GM12865 (cell line): ENCODE results near the gene JAGN1.
A peak's percentile ranks its signal among the peaks of the same experiment; 100 is the strongest.

Experiments
- DNase-seq: peaks from one replicate; pipeline ENCODE4 v3.0.0; 2010; ENCODE audit warnings: low read depth
- H3K4me3 ChIP-seq: 2 replicates; pipeline ENCODE4 v1.5.1; 2011; ENCODE audit warnings: mild to moderate bottlenecking, low read depth, low read length, control low read depth
- TF ChIP-seq, protein P1 (sequence below): IDR thresholded peaks from 2 replicates; pipeline ENCODE4 v1.5.1; 2011; ENCODE audit warnings: low read length, control low read depth, low read depth, inconsistent platforms; ENCODE audit not compliant: insufficient read depth; ENCODE audit errors: missing control alignments

Gene JAGN1

DNA sequence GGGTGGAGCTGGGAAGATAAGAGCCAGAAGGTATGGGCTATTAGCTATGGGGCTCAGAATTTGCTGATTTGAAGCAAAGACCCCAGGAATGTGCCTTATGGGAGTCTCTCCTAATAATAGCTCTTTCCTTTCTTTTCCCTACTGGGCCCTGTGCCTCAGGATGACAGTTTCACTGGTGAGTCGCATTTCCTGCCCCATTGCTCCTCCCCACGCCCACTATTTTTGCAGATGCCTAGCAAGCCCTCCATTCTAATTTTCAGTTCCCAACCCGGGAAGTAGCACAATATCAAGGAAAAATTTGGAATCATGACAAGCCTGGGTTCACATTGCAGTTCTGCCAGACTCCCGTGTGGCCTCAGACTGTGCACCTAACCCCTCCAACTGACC, 12.8 kb downstream of the JAGN1 start:
- TF ChIP-seq, protein P1, sequence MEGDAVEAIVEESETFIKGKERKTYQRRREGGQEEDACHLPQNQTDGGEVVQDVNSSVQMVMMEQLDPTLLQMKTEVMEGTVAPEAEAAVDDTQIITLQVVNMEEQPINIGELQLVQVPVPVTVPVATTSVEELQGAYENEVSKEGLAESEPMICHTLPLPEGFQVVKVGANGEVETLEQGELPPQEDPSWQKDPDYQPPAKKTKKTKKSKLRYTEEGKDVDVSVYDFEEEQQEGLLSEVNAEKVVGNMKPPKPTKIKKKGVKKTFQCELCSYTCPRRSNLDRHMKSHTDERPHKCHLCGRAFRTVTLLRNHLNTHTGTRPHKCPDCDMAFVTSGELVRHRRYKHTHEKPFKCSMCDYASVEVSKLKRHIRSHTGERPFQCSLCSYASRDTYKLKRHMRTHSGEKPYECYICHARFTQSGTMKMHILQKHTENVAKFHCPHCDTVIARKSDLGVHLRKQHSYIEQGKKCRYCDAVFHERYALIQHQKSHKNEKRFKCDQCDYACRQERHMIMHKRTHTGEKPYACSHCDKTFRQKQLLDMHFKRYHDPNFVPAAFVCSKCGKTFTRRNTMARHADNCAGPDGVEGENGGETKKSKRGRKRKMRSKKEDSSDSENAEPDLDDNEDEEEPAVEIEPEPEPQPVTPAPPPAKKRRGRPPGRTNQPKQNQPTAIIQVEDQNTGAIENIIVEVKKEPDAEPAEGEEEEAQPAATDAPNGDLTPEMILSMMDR, result no peak
- H3K4me3 ChIP-seq, result no peak overlapping the region
- DNase-seq, result no peak

DNA sequence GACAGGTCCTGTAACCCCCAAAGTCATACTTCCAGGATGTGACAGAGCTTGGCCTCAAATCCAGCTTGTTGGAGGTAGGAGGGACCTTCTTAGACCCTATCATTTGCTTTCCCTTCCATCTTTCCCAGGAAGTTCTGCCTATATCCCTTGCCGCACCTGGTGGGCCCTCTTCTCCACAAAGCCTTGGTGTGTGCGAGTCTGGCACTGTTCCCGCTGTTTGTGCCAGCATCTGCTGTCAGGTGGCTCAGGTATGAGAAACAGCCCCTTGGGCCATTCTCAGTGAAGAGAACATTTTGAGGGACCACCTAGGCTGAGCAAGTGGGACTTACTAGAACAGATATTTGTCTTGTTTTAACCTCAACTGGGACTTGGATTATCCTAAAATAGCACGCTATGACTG, 13.5 kb downstream of the JAGN1 start:
- no peak for DNase-seq
- H3K4me3 ChIP-seq, result no peak overlapping the region
- TF ChIP-seq, protein P1, result no peak

DNA sequence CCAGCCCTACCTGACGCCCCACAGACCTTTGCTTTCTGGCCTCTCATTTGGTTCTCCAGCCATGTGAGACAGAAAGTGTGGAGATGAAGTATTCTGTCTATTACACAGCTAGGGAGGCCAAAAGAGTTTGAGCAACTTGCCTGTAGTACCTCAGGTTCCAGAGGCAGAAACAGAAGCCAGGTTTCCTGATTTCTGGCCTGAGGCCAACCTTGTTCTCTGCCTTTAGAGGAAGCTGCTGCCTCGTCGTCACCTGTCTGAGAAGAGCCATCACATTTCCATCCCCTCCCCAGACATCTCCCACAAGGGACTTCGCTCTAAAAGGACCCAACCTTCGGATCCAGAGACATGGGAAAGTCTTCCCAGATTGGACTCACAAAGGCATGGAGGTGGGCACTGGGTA, 16.1 kb downstream of the JAGN1 start:
- TF ChIP-seq, protein P1, result no peak
- H3K4me3 ChIP-seq, result no peak overlapping the region
- no peak for DNase-seq

DNA sequence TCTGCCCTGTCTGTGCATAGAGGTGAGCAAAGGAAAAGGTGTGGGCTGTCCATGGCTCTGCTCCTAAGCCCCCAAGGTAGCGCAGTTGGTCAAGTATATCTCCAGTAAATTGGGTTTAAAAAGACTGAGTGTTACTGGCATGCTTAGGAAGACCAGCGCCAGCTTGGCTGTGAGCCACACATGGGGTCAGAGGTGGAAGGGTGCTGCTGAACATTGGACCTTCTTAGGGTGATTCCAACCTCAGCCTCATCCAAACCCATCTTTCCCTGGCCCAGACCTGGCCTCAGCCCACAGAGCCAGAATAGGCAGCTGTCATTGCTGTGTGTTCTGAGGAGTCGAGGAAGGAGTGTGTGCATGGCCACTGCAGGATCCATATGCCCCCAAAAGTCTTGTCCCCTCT, 17.9 kb downstream of the JAGN1 start:
- H3K4me3 ChIP-seq, result no peak overlapping the region
- DNase-seq, result no peak
- TF ChIP-seq, protein P1, result no peak

DNA sequence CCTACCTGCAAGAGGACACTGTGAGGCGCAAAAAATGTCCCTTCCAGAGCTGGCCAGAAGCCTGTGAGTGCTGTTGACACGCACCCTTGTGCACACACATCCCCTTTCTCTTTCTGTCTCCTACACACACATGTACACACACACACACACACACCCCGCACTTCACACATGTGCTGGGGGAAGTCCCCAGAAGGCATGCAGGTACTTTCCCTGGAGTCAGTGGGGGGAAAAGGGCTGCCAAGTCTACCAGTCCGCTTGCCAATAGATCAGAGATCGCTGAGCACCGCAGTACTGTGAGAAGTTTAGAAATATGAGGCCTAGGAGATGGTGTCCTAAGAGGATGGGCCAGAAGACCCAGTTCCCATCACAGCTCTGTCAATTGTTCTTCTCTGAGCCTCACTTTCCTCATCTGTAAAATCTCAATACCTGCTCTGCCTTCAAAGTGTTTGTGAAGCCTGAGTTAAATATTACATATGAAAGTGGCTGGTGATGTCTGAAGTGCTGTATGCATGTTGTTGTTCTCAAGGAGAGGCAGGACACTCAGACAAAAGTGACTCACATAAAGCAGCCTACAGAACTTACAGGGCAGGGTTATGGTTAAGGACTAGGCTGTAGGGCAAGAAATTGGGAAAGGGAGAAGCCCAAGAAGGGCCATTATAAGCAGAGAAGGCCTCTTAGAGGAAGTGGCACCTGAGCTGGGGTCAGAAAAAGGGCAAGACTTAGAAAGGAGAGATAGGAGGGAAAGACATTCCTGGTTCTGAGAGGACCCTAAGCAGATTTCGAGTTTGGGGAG, 19.0 kb downstream of the JAGN1 start:
- H3K4me3 ChIP-seq, result no peak overlapping the region
- peak; percentile 47 for DNase-seq
- TF ChIP-seq, protein P1, result no peak

DNA sequence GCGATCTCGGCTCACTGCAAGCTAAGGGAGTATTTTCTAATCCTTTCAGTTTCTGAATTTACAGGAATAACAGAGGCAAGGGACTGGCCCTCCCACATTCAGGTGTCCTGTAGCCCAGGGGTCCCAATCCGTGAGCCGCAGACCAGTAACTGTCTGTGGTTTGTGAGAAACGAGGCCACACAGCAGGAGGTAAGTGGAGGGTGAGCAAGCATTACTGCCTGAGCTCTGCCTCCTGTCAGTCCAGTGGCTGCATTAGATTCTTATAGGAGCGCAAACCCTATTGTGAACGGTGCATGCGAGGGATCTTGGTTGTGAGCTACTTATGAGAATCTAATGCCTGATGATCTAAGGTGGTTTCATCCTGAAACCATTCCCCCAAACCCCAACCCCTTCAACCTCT, 21.5 kb downstream of the JAGN1 start:
- H3K4me3 ChIP-seq, result no peak overlapping the region
- TF ChIP-seq, protein P1, result no peak
- DNase-seq, result no peak
